Colonic mucosa (tissue), 4 donors: Measurements from ENCODE around the gene ID2. TPM values are rescaled to one million over a fixed set of nuclear protein-coding genes. Genes with fewer than 3 reads are reported as not detected.

Experiments used
- DNase-seq: peaks from one replicate; pipeline ENCODE4 v3.0.0-alpha.2; 2020
- H3K27ac ChIP-seq: fragments of 200-600 bp; one replicate; pipeline ENCODE4 v1.8.0; 2021
- H3K27me3 ChIP-seq: fragments of 200-600 bp; one replicate; pipeline ENCODE4 v1.8.0; 2021
- H3K36me3 ChIP-seq: fragments of 200-600 bp; one replicate; pipeline ENCODE4 v1.8.0; 2021
- H3K4me1 ChIP-seq: fragments of 200-600 bp; one replicate; pipeline ENCODE4 v1.8.0; 2021; ENCODE audit warnings: mild to moderate bottlenecking
- H3K4me3 ChIP-seq: fragments of 200-600 bp; one replicate; pipeline ENCODE4 v1.8.0; 2021
- H3K9ac ChIP-seq, 2 donors: one replicate each; pipeline ENCODE4 v1.7.0; 2013; ENCODE audit warnings: control low read depth in 2 of 2, low read depth in 2 of 2, low read length in 2 of 2
- H3K9me3 ChIP-seq: fragments of 200-600 bp; one replicate; pipeline ENCODE4 v1.8.0; 2021
- intact Hi-C: fragments of 100-400 bp; cut with DNase I; formaldehyde crosslinking; loops from one replicate; pipeline ENCODE4 v1.14.1; 2022
- total RNA-seq, 2 donors: library from RNA; stranded (reverse); fragmentation: NEBNext Ultra II Directional in 1 of 2; extraction: Animal tissue kit (Norgen Biotek cat#: 25700) in 1 of 2; gene quantifications; one replicate each; pipeline ENCODE4 v1.2.1, GENCODE V29; 2021
- TF ChIP-seq, protein P1 (sequence below): fragments of 200-600 bp; IDR thresholded peaks from one replicate; pipeline ENCODE4 v1.8.0; 2022; ENCODE audit warnings: antibody characterized with exemption, mild to moderate bottlenecking
- donor health status: healthy.
- donor health status: DM: no; HTN: no; CAD: no.
- donor health status: DM: no; HTN: no; CAD: no.

Gene ID2
- total RNA-seq, 2 donors from 2014 or later: 100.0 to 108 TPM

DNA sequence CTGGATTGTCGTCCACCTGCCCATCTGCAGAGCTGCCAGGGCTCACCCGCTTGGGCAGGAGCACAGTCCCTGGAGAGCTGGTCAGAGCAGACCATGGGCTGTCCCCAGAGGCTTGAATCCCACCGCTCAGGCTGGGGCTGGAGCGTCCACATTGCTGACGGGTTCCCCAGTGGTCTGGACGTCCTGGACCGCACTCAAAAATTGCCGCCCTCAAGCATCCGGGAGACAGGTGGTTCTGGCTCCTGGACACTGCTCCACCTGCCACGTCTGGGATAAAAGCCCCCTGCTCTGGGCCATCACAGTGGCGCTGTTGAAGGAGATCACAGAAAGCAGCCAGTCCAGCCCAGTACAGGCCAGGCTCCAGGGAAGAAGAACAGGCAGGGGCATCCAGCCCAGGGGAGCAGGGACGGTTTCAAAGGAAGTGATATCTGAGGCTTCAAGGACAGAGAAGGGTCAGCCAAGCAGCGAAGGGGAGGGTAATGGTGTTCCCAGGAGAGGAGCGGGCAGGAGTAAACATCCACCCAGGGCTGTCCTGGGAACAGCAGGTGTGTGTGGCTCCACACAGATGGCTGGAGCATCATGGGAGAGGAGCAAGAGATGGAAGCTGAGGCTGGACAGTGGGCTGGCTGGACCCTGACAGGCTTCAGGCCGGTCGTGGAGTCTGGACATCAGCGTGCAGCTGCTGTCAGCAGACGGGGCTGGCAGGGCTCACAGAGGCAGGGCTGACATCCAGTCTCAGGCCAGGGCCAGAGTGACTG is 21.9 kb upstream of the ID2 start:
- Histone ChIP-seq H3K36me3 (no peaks in the 10 kb centered on the region), H3K9me3 (no peaks in the 10 kb centered on the region), H3K9ac (no peak overlapping the region), H3K27ac (no peak overlapping the region), H3K4me1 (no peaks in the 10 kb centered on the region), H3K4me3 (no peak overlapping the region), H3K27me3 (no peaks in the 10 kb centered on the region)
- intact Hi-C loops: no loop called here
- TF ChIP-seq, protein P1, sequence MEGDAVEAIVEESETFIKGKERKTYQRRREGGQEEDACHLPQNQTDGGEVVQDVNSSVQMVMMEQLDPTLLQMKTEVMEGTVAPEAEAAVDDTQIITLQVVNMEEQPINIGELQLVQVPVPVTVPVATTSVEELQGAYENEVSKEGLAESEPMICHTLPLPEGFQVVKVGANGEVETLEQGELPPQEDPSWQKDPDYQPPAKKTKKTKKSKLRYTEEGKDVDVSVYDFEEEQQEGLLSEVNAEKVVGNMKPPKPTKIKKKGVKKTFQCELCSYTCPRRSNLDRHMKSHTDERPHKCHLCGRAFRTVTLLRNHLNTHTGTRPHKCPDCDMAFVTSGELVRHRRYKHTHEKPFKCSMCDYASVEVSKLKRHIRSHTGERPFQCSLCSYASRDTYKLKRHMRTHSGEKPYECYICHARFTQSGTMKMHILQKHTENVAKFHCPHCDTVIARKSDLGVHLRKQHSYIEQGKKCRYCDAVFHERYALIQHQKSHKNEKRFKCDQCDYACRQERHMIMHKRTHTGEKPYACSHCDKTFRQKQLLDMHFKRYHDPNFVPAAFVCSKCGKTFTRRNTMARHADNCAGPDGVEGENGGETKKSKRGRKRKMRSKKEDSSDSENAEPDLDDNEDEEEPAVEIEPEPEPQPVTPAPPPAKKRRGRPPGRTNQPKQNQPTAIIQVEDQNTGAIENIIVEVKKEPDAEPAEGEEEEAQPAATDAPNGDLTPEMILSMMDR: no peak
- no peak for DNase-seq

DNA sequence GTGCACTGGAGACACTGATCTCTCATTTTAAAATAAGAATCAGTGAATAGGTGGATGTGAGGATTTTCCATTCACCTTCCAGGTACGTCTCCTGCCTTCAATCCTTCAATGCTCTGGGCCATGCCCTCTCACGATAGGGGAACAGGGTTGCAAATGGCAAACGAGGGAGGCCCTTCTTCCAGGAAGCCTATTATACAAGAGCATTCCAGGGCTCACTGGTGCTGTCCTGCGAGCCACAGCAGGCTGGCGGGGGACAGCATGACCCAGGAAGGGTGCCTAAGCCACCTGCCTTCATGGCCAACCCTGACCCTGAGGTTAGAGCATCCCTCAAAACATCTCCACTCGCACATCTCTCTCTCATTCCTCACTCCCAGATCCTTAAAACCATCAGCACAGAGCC is 20.6 kb upstream of the ID2 start:
- Histone ChIP-seq H3K4me1 (no peaks in the 10 kb centered on the region), H3K9ac (no peak overlapping the region), H3K36me3 (no peaks in the 10 kb centered on the region), H3K27me3 (no peaks in the 10 kb centered on the region), H3K27ac (no peak overlapping the region), H3K9me3 (no peaks in the 10 kb centered on the region), H3K4me3 (no peak overlapping the region)
- intact Hi-C loops: no loop called here
- TF ChIP-seq, protein P1: no peak
- DNase-seq: no peak

DNA sequence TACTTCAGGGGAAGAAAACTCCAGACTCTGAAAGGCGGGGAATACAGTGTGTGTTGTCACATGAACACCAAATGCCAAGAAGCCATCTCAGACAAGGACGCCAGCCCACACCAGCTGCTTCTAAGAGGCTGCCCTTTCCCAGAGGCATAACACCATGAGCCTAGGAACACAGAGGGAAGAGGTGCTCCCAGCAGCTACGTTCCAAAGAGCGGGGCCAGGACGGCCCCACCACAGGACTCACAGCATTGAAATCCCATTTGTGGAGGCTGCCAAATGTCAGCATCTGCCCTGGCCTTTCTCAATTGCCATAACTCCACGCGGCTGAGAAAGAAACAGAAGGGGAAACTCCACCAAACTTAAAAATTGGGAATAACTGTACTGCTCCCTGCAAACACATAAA is 20.1 kb upstream of the ID2 start:
- Histone ChIP-seq H3K36me3 (no peaks in the 10 kb centered on the region), H3K9ac (no peak overlapping the region), H3K27me3 (no peaks in the 10 kb centered on the region), H3K9me3 (no peaks in the 10 kb centered on the region), H3K27ac (no peak overlapping the region), H3K4me1 (no peaks in the 10 kb centered on the region), H3K4me3 (no peak overlapping the region)
- no peak for DNase-seq
- intact Hi-C loops: no loop called here
- TF ChIP-seq, protein P1: no peak

DNA sequence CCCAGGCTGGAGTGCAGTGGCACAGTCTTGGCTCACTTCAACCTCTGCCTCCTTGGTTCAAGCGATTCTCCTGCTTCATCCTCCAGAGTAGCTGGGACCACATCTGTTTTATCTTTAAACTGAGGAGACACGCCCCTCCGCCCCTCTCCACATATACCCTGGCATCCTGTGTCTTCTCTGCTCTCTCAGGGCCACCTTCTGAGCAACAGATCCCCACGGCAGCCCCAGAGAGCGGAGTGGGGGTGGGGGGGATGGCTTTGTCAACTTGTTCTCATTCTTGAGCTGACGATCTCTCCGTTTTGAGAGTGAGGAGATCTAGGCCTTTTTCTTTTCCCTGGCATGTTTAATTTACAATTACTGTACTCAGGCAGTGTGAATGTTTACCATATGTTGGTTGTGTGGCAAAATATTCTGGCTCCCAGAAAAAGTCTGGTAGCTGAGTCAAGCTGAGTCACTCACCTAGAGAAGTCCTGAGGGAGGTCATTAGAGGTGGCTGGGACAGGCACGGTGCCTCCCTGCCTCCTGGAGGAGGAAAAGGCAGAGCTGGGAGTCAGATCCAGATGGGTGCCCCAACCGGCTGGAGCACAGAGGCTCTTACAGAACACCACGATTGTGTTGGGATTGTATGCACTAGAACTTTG is 19.5 kb upstream of the ID2 start:
- Histone ChIP-seq H3K4me3 (no peak overlapping the region), H3K27me3 (no peaks in the 10 kb centered on the region), H3K9me3 (no peaks in the 10 kb centered on the region), H3K36me3 (no peaks in the 10 kb centered on the region), H3K9ac (no peak overlapping the region), H3K27ac (no peak overlapping the region), H3K4me1 (no peaks in the 10 kb centered on the region)
- TF ChIP-seq, protein P1: no peak
- intact Hi-C loops: no loop called here
- DNase-seq: no peak

DNA sequence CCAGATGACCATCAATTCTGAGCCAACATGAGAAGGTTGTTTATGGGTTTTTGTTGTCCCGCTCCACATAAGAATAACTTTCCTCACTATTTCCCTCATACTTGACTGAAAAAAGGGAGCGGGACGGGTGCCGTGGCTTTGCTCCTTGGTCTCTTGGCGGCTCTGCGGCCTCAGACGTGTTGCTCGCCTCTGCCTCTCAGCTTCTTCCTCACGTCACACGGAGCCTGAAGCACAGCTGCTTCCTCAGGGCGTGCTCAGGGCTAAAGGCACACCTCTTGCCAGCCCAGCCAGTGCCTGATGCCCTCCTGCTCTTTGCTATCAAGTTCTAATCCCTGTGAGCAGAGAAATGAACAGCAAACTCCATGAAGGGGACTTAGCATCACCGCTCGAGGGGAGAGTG is 17.9 kb upstream of the ID2 start:
- intact Hi-C loops: no loop called here

More for the DNA sequence above, 17.9 kb upstream of the ID2 start:
- Histone ChIP-seq H3K9me3 (no peaks in the 10 kb centered on the region), H3K36me3 (no peaks in the 10 kb centered on the region), H3K27me3 (no peaks in the 10 kb centered on the region), H3K27ac (no peak overlapping the region), H3K4me1 (no peaks in the 10 kb centered on the region), H3K4me3 (no peak overlapping the region), H3K9ac (no peak overlapping the region)
- TF ChIP-seq, protein P1: no peak
- DNase-seq: no peak
